T-helper 2 cell treated with Interferon-gamma antibody and Interleukin-4, amounts not matched to agents 100 ng/mL and 5 ng/mL, for 36 hours (primary cell): Measurements from ENCODE around the gene DDIAS. TPM values are rescaled to one million over a fixed set of nuclear protein-coding genes. Genes with fewer than 3 reads are reported as not detected.

Source experiments
- intact Hi-C: fragments of 100-400 bp; cut with micrococcal nuclease; formaldehyde crosslinking; loops from one replicate; pipeline ENCODE4 v1.15.1; 2023
- total RNA-seq: library from RNA; stranded (reverse); gene quantifications from 2 replicates; pipeline ENCODE4 v1.2.3, GENCODE V29; 2022

Gene DDIAS
- total RNA-seq, 1 donor from 2014 or later, result 13.9 TPM

- intact Hi-C loops, result loop anchor here (1.0 to 5.0 kb wide), 11 partner anchors 11 to 326 kb away; partner anchors contain the start of genes ANKRD42, CCDC90B, DDIAS and RAB30
Observed at GRCh38 chr11:82960779-82961143, 59.2 kb downstream of the DDIAS start.

- intact Hi-C loops, result loop anchor here (5.0 kb wide), 3 partner anchors 45 to 230 kb away; partner anchors contain the start of gene ANKRD42
Observed at GRCh38 chr11:82962021-82962420, 60.5 kb downstream of the DDIAS start.

- intact Hi-C loops, result no loop called here
Observed at GRCh38 chr11:82967381-82967780, 65.8 kb downstream of the DDIAS start.

GRCh38 chr11:82969811-82970210 lies 68.3 kb downstream of the DDIAS start:
- intact Hi-C loops, result no loop called here

GRCh38 chr11:82970507-82971083 lies 69.1 kb downstream of the DDIAS start:
- intact Hi-C loops, result loop anchor here (1.0 kb wide), 1 partner anchor 10 kb away; no protein-coding TSS in a partner anchor

GRCh38 chr11:82971519-82971946 lies 70.0 kb downstream of the DDIAS start:
- intact Hi-C loops, result loop anchor here (1.0 kb wide), 1 partner anchor 11 kb away; no protein-coding TSS in a partner anchor

GRCh38 chr11:82972103-82972502 lies 70.6 kb downstream of the DDIAS start:
- intact Hi-C loops, result no loop called here

- intact Hi-C loops, result no loop called here
Observed at GRCh38 chr11:82974135-82974534, 72.6 kb downstream of the DDIAS start.

- intact Hi-C loops, result no loop called here
Observed at GRCh38 chr11:82974851-82975250, 73.3 kb downstream of the DDIAS start.

- intact Hi-C loops, result no loop called here
Observed at GRCh38 chr11:82975882-82976281, 74.3 kb downstream of the DDIAS start.

- intact Hi-C loops, result no loop called here
Observed at GRCh38 chr11:82976786-82977185, 75.2 kb downstream of the DDIAS start.

- intact Hi-C loops, result loop anchor here (2.0 kb wide), 1 partner anchor 18 kb away; no protein-coding TSS in a partner anchor
Observed at GRCh38 chr11:82978422-82979099, 77.0 kb downstream of the DDIAS start.

GRCh38 chr11:82979824-82980223 lies 78.3 kb downstream of the DDIAS start:
- intact Hi-C loops, result loop anchor here (2.0 kb wide), 1 partner anchor 19 kb away; no protein-coding TSS in a partner anchor

GRCh38 chr11:82980292-82980691 lies 78.8 kb downstream of the DDIAS start:
- intact Hi-C loops, result no loop called here

- intact Hi-C loops, result no loop called here
Observed at GRCh38 chr11:82980947-82981346, 79.4 kb downstream of the DDIAS start.

GRCh38 chr11:82981852-82982251 lies 80.3 kb downstream of the DDIAS start:
- intact Hi-C loops, result no loop called here

Other genes starting within 250 kb of the DDIAS start
- gene FAM181B, start 167.9 kb upstream of the DDIAS start, total RNA-seq, result not detected in 2 replicates
- 19.7 and 20.3 TPM in 2 replicates for gene PRCP, start 1.3 kb upstream of the DDIAS start, total RNA-seq
- 8.8 and 9.4 TPM in 2 replicates for gene RAB30, start 170.2 kb downstream of the DDIAS start, total RNA-seq